GM12875 (cell line): ENCODE results near the gene PPP1R13B.

Source experiments
- H3K4me3 ChIP-seq: one replicate; pipeline ENCODE4 v1.5.1; 2011; ENCODE audit warnings: low read depth, low read length, control low read depth
- TF ChIP-seq, protein P1 (sequence below): IDR thresholded peaks from 2 replicates; pipeline ENCODE4 v1.5.1; 2011; ENCODE audit warnings: low read depth, mild to moderate bottlenecking, control low read depth, inconsistent platforms, low read length, moderate library complexity, borderline replicate concordance; ENCODE audit not compliant: insufficient read depth

Gene PPP1R13B

GRCh38 chr14:103721334-103722120 is 125.8 kb downstream of the PPP1R13B start:
- TF ChIP-seq, protein P1, sequence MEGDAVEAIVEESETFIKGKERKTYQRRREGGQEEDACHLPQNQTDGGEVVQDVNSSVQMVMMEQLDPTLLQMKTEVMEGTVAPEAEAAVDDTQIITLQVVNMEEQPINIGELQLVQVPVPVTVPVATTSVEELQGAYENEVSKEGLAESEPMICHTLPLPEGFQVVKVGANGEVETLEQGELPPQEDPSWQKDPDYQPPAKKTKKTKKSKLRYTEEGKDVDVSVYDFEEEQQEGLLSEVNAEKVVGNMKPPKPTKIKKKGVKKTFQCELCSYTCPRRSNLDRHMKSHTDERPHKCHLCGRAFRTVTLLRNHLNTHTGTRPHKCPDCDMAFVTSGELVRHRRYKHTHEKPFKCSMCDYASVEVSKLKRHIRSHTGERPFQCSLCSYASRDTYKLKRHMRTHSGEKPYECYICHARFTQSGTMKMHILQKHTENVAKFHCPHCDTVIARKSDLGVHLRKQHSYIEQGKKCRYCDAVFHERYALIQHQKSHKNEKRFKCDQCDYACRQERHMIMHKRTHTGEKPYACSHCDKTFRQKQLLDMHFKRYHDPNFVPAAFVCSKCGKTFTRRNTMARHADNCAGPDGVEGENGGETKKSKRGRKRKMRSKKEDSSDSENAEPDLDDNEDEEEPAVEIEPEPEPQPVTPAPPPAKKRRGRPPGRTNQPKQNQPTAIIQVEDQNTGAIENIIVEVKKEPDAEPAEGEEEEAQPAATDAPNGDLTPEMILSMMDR, result no peak
- no peak overlapping the region for H3K4me3 ChIP-seq

GRCh38 chr14:103719751-103720150 is 127.6 kb downstream of the PPP1R13B start:
- H3K4me3 ChIP-seq, result no peak overlapping the region
- TF ChIP-seq, protein P1, result no peak

GRCh38 chr14:103718572-103718971 is 128.8 kb downstream of the PPP1R13B start:
- TF ChIP-seq, protein P1, result no peak
- H3K4me3 ChIP-seq, result no peak overlapping the region

GRCh38 chr14:103716899-103717411 is 130.4 kb downstream of the PPP1R13B start:
- H3K4me3 ChIP-seq, result no peak overlapping the region
- TF ChIP-seq, protein P1, result no peak

GRCh38 chr14:103716091-103716801 is 131.1 kb downstream of the PPP1R13B start:
- peak overlapping the region; percentile 89 for H3K4me3 ChIP-seq
- TF ChIP-seq, protein P1, result no peak

DNA sequence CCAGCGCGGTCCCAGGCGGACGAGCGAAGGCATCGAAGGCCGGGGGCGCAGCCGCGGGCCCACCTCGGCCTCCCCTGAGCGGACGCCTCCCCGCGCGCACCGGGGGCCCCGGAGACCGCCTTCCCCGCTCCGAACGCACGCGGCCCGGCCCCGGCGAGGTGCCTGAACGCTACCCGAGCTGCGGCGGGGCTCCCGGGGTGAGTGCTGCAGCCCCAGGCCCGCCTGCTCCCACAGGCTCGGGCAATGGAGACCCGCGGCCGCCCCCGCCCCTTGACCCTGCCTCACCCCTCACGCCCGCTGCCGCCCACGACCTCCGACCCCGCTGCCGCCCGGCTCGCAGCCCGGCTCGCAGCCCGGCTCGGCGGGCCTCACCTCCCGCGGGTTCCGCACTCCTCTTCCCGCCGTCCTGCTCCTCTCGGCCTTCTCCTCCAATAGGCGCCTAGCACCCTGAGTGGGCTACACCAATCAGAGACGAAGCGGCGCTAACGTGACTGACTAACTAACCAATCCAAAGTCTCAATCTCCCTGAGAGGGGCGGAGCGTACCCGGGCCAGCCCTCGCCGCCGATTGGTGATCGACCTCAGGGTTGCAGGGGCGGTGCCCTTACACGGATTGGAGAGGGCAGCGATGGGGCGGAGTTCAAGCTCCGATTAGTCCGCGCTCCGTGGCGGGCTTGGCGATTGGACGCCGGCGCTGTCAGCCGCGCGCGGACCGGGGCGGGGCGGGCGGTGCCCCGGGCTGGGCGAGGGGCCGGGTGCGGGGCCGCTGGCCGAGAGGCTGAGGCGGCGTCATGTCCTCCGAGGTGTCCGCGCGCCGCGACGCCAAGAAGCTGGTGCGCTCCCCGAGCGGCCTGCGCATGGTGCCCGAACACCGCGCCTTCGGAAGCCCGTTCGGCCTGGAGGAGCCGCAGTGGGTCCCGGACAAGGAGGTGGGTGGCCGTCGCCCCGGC is 132.0 kb downstream of the PPP1R13B start, which contains the start of the genes XRCC3 and ZFYVE21:
Gene XRCC3, minus strand, starts transcription at position 400 of the 949 bp plus-strand sequence. CDS start 4,364 bp downstream, outside the sequence.
Gene ZFYVE21, plus strand, starts transcription at position 759 of the 949 bp plus-strand sequence. Its CDS starts 32 bp downstream, at position 791.
- TF ChIP-seq, protein P1, result no peak
- H3K4me3 ChIP-seq, result peak within 1 kb of the TSS; percentile 89
